HG03460 (cell line): ENCODE results near the gene FUCA2.
A peak's percentile ranks its signal among the peaks of the same experiment; 100 is the strongest.
"Not testable (repeated sequence)": the region's sequence is repeated elsewhere in the genome, so short reads cannot be mapped to it uniquely, and the experiment has no call there.

ENCODE experiments used
- ATAC-seq: cut with Tn5 transposase; IDR thresholded peaks from one replicate; pipeline ENCODE4 v1.9.1; 2021; ENCODE audit not compliant: unreplicated experiment

Gene FUCA2

DNA sequence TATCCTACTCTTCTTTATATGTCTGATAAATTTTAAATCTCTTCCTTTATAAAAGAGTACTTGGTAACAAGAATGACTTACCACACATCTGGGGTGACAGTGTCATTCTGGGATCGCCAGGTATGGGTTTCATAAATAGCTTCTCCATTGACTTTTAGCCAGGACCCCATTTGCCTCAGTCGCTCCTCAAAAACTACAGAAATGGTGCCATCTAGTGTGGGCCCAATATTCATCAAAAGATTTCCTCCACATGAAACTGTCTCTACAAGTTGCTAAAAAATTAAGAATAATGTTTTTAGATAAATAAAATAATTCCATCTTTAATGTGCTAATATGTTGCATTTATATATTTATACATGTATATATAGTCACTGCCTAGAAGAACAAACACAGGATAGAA lies 9.7 kb downstream of the FUCA2 start:
- ATAC-seq = no peak

DNA sequence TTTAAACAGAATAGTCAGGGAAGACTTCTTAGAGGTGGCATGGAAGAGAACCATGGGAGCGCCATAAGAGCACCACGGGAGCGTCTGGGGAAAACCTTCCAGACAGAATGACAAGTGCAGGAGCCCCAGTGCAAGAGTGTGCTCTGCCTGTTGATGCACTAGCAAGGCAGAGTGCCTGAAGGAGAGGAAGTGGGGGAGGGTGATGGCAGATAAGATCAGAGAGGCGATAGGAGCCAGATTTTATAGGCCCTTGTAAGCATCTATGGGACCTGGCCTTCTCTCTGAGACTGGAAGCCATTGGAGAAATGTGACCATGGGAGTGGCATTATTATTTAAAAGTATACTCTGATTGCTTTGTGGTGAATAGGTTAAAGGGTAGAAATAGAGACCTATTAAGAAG lies 13.1 kb downstream of the FUCA2 start:
- no peak for ATAC-seq

DNA sequence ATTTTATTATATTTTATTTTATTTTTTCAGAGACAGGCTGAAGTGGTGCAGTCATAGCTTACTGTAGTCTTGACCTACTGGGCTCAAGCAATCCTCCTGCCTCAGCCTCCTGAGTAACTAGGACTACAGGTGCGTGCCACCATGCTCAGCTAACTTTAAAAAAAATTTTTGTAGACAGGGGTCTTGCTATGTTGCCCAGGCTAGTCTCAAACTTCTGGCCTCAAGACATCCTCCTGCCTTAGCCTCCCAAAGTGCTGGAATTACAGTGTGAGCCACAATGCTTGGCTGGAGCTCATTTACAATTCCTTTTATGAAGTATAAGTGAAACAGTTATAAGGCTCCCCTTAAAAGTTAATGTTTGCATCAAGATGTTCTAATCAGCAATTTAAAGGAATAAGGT lies 14.5 kb downstream of the FUCA2 start:
- ATAC-seq = no peak

DNA sequence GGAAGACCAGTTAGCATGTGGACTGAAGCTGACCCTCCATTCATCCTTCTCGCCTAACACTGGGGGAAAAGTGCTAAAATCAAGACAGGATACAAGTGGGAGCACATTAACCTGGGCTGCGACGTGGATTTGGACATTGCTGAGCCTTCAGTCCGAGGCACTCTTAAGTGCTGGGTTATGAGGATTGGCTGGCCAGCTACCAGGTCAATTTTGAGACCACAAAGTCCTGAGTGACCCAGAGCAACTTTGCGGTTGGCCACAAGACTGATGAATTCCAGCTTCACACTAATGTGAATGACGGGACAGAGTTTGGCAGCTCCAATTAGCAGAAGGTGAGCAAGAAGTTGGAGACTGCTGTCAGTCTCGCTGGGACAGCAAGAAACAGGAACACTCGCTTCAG lies 20.7 kb downstream of the FUCA2 start:
- no peak for ATAC-seq

DNA sequence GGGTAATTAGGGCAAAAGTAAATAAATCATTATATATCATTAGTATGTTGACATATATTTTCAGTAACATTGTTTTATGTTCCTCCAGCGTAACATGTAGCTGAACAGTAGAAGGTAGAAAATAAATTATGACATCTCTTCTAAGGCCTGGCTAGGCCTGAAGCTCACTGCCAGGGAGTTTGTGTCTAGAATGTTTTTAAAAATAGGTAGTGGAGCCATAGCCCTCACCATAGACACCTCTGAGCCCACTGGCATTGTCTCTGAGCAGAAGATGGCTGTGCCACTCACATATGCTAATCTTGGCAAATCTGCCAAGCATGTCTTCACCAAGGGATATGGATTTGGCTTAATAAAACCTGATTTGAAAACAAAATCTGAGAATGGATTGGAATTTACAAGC lies 21.3 kb downstream of the FUCA2 start:
- ATAC-seq = no peak

DNA sequence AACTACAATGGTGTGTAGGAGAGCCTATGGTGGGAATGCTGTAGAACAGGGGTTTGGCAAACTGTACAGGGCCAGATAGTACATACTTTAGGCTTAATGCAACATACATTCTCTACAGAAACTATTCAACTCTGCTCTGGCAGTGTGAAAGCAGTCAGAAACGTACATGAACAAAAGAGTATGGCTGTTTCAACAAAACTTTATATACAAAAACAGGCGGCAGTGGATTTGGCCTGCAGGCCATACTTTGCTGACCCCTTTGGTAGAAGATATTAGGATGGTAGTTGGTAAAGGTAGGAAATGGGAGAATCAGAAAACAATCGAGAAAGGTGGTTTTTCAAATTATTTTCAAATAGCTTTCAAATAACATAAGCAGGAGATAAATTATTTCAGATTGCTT lies 24.8 kb downstream of the FUCA2 start:
- no peak for ATAC-seq

DNA sequence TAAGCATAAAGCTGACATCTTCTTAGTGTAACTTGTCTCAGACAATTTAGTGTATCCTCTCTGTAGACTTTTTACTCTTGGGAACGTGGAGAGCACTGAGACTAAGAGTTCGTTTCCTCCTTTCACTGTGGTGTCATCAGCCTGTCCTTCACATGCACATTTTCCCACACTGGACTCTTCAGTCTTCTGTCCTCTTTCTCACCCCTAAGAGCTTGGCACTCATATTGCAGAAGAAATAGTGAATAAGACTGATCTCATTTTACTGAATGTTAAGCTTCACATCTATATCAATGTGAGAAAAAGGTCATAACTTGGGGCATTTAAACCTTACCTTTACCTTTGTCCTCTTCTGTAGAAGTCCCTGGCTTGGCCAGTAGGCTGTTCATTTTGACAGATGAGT lies 25.6 kb downstream of the FUCA2 start:
- no peak for ATAC-seq

DNA sequence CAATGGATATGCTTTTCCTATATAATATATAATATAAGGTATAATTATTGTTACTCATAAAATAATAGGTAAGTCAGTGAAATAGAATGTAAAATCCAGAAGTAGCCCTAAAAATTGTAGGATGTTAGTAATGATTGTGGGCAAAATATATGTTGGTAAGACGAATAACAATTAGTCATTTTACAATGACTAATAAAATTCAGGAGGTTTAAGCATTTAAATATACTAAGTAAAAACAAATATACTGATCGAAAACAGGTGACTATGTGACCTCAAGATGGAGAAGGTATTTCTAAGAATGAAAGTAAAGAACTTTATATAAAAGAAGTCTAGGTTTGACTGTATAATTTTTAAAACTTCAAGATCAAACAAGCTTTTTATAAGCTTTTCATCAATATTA lies 28.9 kb downstream of the FUCA2 start:
- ATAC-seq = no peak

DNA sequence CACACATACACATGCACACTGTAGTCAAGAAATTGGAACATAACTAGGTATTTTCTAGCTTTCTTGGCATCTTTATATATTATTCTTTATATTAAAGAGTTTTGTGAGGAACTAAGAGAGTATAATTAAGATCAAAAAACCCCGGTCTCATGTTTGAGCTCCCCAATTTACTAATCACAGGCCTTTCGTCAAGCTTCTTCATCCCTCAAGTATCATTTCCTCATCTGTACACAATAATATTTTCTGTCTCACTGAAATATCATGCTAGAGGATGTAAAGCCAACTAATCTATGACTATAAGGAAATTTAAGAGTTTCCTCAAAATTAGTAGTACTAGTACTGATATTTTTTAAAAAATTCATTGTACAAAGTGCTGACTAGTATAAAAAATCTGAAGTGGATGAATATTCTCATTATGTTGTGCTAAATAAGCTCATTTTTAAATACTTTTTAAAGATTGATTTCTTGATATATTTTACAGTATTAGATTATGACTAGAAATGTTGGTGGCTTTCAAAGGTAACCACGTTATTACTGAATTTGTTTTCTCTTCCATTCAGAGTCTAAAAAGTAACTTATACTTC lies 32.9 kb downstream of the FUCA2 start:
- no peak for ATAC-seq

DNA sequence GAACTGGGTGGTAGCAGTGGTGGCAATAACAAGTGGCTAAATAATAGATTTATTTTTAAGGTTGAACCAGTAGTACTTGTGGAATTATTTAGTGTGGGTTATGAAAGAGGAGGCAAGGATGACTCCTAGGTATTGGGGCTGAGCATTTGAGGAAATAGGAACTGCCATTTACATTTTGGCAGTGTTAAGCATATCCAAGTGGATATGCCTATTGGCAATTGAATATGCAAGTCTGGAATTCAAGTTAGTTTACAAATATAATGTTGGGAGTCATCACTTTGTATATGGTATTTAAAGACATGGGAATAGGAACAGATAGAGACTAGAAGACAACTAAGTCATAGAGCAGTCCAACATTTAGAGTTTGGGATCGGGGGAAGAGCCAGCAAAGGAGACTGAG lies 35.0 kb downstream of the FUCA2 start:
- ATAC-seq = no peak

DNA sequence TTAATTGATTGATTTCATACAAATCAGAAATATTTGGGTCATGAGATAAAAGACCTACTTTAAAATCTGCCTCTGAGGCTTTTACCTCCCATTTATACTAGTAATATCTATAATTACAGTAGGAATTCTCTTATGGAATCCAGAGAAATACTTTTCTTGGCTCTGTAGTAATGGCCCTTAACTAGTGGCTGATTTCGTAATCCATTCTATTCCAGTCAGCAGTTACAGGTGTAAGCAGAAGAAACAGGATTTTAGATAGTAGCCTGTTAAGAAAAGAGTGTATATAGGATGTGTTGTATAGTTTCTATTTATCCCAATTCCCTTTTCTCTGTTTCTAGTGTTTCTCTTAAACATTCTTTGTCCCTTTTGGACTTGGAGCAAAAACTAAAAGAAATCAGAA lies 39.7 kb downstream of the FUCA2 start:
- ATAC-seq = no peak

DNA sequence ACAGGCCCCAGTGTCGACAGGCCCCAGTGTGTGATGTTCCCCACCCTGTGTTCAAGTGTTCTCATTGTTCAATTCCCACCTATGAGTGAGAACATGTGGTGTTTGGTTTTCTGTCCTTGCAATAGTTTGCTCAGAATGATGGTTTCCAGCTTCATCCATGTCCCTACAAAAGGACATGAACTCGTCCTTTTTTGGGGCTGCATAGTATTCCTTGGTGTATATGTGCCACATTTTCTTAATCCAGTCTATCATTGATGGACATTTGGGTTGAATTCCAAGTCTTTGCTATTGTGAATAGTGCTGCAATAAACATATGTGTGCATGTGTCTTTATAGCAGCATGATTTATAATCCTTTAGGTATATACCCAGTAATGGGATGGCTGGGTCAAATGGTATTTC lies 42.7 kb downstream of the FUCA2 start:
- not testable (repeated sequence) for ATAC-seq

DNA sequence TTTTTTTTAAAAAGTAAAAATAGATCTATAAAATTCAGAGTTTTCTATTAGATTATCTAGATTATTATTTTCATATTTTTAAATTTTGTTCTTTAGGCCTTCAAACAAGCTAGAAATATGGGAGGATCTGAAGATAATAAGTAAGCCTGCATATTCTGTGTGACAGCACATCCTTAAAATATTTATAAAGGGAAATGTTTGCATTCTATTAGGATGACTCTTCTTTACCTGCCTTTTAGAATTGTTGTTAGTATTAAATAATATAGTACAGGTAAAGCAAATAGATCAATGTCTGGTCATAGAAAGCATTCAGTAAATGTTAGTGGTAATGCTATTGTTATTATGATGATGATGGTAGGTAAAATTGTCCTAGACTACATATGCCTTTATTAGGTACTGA lies 43.5 kb downstream of the FUCA2 start:
- ATAC-seq = no peak

DNA sequence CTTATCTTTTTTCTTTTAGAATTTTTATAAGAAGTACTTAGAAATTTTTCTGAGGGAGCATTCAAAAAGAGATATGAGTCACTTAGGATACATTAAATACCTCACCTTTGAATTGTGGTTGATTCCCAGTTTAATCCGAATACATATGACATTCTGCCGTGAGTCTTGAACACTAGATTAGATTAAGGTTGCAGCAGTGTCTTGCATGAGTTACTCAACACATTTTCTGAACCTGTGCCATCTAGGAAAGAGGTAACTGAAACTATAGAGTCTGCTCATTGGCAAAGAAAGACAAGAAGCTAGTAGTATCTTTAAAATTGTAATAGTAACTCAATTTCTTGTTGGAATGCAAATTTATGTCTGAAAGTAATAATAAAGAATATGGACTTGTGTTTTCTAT lies 46.0 kb downstream of the FUCA2 start:
- ATAC-seq = no peak

DNA sequence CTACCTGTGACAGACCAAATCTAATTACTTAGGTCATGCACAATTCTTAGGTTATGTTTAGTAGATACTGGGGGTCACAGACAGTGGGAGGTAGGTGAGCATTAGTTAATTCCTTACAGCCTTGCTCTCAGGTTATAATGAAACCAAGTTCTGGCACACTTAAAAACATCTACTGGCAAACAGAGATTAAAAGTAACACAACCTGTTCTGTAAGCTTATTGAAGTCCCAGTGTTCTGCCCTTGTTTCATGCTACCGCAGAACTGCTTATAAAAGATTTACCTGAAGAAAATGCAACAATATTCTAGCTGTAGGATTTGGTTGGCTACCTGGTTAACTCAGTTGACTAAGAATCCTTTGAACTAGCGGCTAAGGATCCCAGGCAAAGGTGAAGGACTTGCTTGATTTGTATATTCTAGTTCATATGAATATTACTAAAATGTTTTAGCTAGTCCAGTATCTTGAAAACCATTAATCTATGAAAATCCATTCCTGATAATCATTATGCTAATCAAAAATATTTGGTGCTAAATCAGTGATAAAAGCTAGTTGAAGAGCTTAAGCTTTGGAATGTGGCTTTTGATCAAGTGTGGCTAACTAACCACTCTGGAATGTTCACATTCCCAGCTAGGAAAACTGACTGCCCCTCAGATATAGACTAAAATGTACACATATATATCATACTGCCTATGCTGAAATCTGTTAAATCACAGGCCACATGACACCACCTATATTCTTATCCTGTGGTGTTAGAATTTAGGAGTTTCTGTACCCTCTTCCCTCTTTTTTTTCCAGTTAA lies 53.8 kb downstream of the FUCA2 start:
- no peak for ATAC-seq

DNA sequence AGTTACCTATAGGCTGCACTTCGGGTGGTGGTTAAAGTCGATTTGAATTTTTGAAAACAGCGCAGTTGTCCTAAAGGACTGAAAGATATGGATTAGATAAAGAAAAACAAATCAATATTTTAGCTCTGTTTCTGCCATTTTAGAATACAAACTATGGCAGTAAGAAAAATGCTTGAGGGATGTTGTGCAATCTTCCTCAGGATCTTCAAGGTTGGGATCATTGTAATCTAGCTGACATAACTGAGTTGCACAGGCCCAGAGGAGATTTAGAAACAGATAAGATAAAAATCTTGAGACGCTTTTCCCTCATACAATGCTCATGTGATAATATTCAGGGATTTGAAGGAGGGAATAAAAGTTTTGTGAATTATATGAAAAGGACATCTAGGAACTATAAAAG lies 60.0 kb downstream of the FUCA2 start:
- no peak for ATAC-seq

DNA sequence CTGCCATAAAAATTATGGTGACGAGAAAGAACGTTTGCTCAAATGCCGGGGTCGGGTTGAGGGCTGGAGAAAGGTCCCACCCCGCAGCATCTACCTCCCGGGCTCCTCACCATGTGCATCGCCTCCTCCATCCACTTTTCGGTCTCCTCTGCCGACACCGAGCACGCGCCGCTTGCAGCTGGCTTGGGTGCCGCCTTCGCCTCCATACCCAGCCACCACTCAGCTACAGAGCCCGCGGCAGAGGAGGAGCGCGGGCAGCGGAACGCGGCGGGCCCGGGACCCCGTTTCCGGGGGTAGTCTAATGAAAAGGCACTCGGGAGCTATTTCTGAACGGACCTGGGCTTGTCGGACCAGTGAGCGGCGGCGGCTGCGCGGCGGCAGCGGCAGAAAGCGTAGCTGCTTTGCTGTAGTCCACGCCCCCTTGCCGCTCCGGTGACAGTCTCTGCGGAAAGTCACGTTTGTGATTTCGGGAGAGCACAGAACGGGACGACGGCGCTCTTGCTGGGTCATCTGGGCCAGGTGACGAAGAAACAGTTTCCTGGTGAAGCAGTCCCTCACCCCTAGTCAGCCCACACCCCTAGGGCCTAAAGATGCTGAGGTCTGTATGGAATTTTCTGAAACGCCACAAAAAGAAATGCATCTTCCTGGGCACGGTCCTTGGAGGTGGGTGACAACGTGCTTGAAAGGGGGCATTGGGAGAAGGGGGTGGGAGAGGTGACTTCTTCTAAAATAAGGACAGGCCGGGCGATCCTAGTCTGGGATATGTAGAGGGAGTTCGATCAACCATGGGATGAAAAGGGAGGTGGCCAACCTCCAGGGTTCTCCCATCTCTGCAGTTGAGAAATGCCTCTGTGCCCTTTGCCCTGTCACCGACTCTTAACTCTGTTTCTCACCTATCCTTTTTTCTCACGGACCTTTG lies 60.8 kb downstream of the FUCA2 start, which contains the start of the genes ADAT2 and PEX3:
ADAT2 (minus strand) TSS at position 243 of the 919 bp plus-strand sequence; CDS start at position 206, 37 bp downstream.
PEX3 (plus strand) TSS at position 353 of the 919 bp plus-strand sequence; CDS start at position 591, 238 bp downstream.
- ATAC-seq = peak; percentile 92

DNA sequence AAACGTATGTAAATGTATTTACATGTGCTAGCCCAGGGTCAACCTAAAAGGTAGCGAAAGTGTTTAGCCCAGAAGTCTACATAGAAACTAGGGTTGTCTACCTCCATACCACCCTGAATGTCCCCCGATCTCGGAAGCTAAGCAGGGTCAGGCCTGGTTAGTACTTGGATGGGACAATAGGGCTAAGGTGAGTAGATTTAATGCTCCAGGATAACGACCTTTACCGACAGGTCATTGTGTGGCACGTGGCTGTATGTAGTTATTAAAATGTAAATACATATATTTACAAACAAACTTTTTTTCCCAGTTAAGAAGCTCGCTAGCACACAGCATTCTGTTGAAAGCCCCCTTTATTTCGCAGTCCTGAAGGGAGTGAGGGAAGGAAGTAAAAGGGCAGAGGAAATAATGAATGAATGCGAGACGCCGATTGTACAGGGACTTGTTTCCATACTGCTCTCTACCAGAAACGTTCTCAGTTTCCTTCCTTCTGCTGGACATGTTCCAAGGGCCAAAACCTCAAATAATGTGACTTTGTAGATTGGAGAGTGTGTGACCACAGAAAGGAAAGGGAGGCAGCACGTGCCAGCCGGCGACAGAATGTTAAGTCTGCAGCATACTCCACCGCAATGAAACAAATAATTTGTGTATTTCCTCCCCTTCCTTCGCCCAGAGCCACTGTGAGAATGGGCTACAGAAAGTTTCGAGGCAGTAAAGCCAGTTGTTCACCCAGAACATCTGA lies 61.6 kb downstream of the FUCA2 start:
- peak; percentile 5 for ATAC-seq

DNA sequence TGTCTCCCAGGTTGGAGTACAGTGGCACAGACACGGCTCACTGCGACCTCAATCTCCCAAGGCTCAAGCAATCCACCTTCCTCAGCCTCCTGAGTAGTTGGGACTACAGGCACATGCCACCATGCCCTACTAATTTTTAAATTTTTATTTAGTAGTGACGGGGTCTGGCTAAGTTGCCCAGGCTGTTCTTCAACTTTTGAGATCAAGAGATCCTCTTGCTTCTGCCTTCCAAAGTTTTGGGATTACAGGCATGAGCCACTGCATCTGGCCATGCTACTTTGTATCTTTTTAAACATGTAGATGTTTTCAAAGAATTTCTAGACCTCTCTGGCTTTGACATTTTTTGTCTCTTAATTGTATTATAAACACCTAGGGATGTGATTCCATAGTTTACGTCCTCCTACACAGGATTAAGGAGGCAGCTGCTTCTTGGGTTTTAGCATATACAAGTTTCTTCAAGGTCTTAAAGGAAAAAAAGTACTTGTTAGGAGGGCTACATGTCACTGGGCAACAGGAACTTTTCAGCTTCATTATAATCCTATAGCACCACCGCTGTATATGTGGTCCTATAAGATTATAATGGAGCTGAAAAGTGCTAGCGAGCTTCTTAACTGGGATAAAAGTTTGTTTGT lies 62.3 kb downstream of the FUCA2 start:
- ATAC-seq = no peak

DNA sequence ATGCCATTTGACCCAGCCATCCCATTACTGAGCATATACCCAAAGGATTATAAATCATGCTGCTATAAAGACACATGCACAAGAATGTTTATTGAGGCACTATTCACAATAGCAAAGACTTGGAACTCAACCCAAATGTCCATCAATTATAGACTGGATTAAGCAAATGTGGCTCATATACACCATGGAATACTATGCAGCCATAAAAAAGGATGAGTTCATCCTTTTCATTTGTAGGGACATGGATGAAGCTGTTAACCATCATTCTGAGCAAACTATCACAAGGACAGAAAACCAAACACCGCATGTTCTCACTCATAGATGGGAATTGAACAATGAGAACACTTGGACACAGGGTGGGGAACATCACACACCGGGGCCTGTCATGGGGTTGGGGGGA lies 63.7 kb downstream of the FUCA2 start:
- ATAC-seq = not testable (repeated sequence)
